Measurements from ENCODE around the gene CDK11A.
A peak's percentile ranks its signal among the peaks of the same experiment; 100 is the strongest.
"Not testable (repeated sequence)": the region's sequence is repeated elsewhere in the genome, so short reads cannot be mapped to it uniquely, and the experiment has no call there.

CDK11A gene

GRCh38 chr1:1662392-1662791 is 61.8 kb downstream of the CDK11A start:
- DNase-seq: not testable (repeated sequence)

- DNase-seq: peak; percentile 80 to 81
Measured at GRCh38 chr1:1658583-1659549, 65.3 kb downstream of the CDK11A start, which contains the start of gene CDK11B. Gene CDK11B, minus strand, starts transcription at chr1:1659004. Its CDS starts 1,519 bp downstream, at chr1:1657485.
